ENCODE data around the gene PET117.
"Not testable (repeated sequence)": the region's sequence is repeated elsewhere in the genome, so short reads cannot be mapped to it uniquely, and the experiment has no call there.

PET117 gene, protein sequence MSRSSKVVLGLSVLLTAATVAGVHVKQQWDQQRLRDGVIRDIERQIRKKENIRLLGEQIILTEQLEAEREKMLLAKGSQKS

DNA sequence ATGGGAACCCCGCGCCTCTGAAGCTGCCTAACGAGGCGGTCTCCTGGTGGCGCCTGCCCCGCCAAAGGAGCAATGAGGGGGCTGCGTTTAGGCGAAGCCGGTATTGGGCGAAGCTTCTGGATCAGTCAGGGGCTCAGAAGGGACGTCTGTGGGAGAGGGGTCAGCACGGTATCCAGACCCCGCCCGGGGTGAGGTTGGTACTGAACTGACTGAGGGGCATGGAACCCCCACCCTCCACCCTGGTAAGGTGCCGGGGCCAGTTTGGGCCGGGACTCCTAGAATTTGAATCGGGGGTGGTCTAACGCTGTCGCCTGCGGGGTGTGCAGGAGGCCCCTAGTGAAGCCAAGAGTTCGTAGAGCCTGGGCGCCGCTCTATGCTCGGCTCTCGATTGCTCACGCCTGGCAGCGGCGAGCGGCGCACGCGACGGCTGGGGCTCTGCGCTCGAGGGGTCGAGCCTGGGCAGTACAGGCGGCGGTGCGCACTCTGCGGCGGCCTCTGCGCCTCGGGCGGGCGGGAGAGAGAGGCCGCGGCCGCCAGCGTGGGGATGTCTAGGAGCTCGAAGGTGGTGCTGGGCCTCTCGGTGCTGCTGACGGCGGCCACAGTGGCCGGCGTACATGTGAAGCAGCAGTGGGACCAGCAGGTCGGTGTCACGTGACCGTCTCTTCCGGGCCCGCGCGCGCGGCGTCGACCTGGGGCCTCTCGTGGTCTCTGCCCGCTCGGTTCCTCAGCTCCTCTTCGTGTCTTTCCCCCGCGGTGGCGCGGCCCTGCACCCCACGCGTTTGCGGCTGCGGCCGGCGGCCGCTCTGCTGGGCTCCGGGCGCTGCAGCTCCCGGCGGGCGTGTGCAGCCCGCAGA is at the start of gene PET117, which contains the start of gene KAT14:
PET117 (plus strand) TSS at position 452 of the 854 bp plus-strand sequence; CDS start at position 545, 93 bp downstream.
KAT14 (plus strand) TSS at position 452 of the 854 bp plus-strand sequence. CDS start 4,798 bp downstream, outside the sequence.
- DNase-seq = peak; percentile 88

DNA sequence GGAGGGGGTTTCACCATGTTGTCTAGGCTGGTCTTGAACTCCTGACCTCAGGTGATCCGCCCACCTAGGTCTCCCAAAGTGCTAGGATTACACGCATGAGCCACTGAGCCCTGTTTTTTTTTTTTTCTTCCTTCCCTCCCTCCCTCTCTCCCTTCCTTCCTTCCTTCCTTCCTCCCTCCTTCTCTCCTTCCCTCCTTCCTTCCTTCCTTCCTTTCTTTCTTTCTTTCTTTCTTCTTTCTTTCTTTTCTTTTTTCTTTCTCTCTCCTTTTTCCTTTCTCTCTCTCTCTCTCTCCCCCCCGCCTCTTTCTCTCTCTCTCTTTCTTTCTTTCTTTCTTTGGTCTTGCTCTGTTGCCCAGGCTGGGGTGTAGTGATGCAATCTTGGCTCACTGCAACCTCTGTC is 49.4 kb upstream of the PET117 start:
- DNase-seq = not testable (repeated sequence)

DNA sequence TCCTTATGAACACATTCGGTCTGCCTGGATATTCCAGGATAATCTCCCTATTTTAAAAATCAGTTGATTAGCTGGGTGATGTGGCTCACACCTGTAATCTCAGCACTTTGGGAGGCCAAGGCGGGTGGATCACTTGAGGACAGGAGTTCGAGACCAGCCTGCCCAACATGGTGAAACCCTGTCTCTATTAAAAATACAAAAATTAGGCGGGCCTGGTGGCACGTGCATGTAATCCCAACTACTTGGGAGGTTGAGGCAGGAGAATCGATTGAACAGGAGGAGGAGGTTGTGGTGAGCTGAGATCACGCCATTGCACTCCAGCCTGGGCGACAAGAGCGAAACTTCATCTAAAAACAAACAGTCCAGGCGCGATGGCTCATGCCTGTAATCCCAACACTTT is 48.8 kb upstream of the PET117 start:
- DNase-seq = not testable (repeated sequence)

DNA sequence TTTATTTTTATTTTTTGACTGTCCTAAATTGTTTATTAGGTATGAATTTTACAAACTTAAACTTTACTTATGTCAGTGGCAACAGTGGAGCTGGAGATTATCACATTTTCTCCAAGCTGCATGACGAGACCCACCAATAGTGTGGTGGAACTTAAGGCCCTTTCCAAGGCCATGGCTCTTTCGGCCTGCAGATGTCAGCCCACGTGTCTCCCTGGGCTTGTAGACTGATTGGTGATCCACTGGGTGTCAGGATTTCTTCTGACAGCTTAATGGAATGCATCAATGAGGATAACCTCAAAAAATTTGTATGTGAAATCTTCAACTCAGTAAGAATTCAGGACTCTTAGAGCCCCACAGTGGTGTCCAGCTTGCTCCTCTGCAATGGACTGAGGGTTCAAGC is 47.6 kb upstream of the PET117 start:
- DNase-seq = no peak

DNA sequence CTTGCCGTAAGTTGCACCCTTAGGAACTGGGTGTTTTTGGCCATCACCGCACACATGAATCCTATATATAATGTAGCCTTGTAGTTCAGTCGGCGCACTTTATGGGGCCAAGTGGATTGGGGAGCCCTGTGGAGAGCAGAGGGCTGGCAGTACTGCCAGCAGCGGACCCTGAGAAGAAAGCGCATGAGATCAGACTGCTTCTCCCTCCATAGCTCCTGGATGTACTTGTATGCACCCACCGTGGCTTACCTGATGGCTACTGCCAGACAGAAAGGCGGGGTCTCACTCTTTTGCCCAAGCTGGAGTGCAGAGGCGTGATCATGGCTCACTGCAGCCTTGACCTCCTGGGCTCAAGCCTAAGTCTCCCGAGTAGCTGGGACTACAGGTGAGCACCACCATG is 47.2 kb upstream of the PET117 start:
- no peak for DNase-seq

DNA sequence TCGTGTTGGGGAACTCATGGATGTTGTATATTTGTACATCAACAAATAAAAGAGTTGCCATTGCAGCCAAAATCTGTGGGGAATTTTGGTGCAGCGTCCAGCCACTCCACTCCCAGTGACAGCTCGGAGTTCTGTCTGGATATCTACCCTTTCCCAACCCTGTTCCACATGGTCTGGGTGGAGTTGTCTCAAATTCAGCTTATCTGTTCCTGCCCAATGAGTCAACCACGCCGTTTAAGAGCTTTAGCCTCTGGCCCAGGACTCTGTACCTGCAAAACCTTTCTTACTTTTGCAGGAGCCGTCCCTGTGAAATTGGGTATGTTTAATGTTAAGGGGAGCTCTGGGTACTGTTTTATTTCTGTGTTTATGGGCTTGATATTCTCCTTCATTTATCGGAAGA is 46.0 kb upstream of the PET117 start:
- no peak for DNase-seq

DNA sequence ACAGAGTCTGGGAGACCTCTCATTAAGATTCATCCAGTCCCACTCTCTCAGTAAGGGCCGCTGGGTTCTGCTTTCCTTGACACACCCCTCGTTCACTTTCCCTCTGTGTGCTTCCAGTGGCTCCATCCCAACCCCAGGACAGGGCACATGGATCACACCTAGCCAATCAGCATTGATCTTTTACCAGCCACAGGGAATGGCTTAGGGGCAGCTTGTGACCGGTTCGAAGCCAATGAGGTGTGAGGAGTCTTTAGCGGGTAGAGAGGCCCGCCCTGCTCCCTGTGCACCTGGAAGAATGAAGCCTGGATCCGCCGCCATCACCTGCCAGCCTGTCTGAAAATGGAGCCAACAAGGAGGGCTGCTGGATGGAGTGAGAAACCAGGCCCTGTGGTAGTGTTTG is 44.8 kb upstream of the PET117 start:
- no peak for DNase-seq

DNA sequence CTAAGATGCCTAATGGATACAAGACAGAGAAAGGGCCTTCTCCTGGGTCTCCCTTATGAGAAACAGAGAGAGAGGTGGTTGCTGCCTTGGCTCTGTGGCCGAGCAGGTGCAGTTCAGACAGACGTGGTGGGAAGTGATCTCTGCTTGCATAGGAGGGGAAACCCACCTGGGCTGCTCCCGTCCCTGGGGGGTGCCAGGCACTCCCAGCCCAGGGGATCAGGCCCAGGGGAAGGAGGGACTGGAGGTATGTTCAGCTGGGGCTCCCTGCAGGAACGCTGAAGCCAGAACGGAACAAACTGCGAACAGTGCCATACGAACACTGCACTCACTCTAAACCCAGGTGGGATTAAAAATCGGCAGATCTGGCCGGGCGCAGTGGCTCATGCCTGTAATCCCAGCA is 44.3 kb upstream of the PET117 start:
- no peak for DNase-seq

DNA sequence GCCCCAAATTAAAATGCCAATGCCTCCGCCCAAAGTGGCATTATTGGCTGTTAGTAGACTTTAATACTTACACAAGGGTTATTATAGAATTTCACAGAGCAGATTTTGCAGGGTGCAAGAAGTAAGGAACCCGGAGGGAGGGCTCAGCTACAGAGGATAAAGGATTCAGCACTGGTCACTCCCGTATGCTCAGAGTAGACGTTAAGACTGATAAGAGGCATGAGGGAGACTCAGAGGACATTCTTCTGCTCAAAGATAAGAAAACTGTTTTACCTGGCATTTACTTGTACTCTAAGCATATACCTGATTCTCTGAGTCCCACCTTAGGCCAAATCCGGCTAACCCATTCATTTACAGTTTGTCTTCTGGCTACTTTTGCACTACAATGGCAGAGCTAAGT is 43.5 kb upstream of the PET117 start:
- DNase-seq = no peak

DNA sequence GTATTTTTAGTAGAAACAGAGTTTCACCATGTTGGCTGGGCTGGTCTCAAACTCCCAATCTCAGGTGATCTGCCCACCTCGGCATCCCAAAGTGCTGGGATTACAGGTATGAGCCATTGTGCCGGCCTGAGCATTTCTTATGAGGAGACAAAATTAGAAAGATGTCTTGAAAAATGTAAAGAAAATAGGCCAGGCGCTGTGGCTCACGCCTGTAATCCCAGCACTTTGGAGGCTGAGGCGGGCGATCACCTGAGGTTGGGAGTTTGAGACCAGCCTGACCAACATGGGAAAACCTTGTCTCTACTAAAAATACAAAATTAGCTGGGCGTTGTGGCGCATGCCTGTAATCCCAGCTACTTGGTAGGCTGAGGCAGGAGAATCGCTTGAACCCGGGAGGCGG is 37.1 kb upstream of the PET117 start:
- DNase-seq = not testable (repeated sequence)

DNA sequence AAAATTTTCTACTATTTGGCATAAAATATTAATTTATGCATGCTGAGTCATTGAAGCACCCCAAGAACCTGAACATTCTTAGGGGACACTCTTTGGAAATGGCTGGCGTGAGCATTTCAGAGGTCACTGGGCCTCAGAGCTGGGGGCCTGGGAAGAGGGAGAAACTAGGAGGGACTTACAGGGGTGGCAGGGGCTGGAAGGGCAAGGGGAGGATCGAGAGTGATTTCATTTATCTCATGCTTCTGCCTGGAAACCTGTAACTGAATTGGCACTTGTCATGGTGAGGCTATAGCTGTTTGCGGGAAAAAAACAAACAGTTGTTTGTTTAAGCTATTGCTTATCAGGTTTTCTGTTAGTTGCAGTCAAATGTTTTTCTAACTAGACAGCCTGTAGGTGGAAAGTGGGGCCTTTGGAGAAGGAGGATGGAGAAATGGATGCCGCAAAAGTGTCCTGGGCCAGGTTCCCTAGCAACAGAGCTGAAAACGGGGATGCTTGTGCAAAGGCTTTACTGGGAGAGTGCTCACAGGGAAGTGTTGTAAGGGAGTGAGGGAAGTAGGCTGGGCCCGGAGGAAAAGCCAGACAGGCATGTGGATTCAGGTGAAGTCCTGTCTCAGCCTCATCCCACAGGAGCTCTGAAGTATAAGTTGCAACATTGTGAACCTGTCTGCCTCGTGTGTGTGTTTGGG is 36.4 kb upstream of the PET117 start:
- no peak for DNase-seq

DNA sequence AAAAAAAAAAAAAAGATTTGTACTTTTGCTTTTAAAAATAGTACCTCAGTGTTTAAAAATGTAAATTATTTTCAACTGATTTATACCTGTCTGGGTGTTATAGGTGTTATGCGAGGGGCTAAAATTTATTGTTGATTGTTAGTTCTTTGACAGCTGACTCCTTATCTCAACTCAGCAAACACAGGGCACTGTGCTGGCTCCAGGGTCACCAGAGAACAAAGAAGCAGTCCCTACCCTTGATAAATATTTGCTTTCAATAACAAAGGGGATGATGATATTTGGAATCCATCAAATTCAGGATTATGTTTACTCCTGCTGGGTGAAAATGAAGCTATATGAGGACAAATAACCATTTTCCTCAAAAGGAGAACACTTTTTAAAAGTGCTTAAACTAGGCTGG is 34.2 kb upstream of the PET117 start:
- no peak for DNase-seq

DNA sequence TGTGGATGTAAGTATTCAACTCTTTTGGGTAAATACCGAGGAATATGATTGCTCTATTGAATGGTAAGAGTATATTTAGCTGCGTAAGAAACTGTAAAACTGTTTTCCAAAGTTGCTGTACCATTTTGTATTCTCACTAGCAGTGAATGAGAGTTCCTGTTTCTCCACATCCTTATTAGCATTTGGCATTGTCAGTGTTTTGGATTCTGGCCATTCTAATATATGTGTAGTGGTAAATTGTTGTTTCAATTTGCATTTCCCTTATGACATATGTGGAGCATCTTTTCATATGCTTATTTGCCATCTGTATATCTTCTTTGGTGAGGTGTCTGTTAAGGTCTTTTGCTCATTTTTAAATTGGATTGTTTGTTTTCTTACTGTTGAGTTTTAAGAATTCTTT is 29.3 kb upstream of the PET117 start:
- no peak for DNase-seq

DNA sequence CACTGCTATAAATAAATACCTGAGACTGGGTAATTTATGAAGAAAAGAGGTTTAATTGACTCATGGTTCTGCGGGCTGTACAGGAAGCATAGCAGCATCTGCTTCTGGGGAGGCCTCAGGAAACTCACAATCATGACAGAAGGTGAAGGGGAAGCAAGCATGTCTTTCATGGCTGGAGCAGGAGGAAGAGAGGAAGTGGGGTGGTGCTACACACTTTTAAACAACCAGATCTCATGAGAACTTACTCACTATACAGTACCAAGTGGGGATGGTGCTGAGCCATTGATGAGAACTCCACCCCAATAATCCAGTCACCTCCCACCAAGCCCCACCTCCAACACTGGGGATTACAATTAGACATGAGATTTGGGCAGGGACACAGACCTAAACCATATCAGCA is 9.1 kb upstream of the PET117 start:
- not testable (repeated sequence) for DNase-seq

DNA sequence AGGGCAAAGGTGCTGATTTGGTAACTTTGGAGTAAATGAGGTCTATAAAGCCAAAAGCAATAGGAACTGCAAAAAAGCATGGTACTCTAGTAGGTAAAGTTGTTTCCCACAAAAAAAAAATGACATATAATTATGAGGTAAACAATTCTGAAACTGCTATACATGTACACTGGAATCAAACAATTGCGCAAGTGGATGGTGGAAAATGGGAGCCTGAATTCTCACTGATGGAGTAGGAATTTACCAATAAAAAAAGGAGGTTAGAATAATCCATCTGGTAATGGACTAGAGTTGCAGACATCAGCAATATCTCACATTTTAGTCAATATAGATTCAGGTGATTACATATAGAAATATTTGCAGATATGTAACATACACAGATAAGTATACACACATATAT is 5.0 kb upstream of the PET117 start:
- DNase-seq = no peak

DNA sequence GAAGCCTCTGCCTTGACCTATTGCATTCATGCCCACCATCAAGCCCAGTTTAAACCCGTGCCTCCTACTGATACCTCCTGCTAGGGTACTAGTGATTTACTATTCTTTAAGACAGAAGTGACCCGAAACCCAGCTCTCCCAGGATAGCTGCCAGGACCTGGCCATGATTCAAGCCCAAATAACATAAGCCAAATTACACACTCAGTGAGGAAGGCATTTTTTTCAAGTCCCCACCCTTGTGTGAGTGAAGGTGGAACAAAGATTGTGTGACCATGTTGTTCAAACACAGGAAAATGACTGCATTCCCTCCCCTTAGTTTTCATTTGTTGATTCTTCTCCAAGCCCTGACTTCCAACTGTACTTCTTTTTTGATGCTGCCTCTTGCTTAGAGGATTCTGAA is 3.7 kb upstream of the PET117 start:
- DNase-seq = no peak

DNA sequence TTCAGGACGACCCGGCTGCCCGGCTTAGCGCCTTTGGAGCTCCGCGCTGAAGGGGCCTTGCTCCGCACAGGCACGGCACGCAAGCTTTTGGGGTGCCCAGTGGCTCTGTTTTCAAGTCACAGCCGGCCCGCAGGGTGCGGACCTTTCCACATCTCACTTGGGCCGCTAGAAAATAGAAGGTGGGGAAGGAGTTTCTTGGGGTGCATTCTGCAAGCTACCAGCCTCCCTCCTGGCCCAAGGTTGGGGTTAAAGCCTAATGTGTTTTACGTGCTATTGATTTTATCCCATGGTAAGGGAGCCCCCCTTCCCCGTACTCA is 561 bp downstream of the PET117 start:
- DNase-seq = peak; percentile 7

DNA sequence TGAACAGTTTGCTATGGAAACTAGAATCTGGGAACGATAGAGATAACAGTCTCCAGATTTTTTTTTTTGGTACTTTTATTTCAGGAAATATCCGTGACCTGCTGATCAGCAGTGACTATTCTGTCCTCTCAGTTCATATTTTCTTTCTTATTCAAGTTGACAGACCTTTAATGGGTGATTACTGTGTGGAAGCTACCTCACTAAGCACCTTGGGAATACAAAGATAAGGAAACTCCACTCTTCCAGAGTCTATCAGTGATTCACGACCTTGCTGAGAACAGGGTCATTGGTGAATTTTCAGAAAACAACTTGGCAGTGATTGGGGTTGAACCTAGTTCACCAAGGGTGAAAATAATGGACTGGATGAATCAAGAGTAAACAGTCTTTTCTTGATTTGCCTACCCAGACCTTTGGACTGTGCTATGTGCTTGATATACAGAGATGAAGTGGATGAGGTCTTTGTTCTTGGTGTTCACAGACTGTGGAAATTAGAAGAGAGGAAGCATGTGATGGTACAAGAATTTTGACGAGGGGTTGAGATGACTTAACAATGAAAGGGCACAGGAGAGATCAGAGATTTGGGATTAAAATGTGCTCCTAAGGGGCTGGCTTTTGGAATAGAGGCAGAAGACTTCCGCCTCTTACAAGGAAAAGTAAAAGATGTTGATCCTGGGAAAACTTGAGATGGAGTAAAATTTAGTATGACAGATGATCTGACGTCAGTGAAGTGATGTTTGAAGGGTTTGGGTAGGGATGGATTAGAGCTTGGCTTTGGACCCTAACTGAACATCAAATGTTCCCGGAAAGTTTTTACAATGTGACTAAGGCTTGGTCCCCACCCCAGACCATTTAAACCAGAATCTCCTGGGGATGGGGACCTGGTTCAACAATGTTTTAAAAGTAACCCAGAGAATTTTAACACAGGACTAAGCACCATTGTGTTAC is 1.2 kb downstream of the PET117 start:
- no peak for DNase-seq

DNA sequence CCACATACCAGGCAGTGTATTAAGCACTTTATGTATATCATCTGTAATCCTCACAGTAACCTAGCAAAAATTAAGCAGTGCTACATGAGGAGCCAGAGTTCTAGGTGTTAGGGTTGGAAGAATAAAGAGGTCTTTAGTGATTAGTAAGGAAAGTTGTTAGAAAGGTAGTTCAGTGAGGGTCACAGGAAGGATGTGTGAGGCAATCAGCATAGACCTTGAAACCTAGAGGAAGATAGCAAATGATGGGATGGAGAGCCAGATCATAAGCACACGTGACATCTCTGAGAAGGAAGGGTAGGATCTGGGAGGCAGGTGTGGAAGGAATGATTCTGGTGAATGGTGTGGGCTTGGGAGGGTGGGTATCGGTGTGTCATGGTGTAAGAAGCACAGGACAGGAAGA is 2.2 kb downstream of the PET117 start:
- no peak for DNase-seq

DNA sequence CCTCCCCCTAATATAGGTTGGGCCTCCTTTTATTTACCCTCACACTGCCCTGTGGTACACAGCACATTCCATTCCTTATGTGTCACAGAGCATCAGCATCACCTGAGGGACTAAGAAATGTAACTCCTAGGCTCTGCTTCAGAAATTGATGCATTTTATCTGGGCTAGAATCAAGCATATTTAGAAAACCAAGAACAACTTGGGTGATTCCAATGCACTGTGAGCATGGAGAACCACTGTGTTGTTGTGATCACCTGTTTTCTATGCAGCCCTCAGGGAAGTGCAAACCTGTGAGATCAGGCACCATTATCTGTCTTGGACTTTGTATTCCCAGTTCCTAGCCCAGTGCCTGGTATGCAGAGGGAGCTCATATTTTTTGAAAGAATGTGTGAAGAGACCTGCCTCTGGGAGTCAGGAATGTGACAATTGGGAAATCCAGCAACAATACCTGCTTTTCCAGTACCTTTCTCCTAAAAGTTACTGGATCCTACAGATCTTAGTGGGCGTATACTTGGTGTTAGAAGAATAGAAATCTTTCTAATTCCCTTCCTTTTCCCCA is 7.0 kb downstream of the PET117 start:
- DNase-seq = no peak

DNA sequence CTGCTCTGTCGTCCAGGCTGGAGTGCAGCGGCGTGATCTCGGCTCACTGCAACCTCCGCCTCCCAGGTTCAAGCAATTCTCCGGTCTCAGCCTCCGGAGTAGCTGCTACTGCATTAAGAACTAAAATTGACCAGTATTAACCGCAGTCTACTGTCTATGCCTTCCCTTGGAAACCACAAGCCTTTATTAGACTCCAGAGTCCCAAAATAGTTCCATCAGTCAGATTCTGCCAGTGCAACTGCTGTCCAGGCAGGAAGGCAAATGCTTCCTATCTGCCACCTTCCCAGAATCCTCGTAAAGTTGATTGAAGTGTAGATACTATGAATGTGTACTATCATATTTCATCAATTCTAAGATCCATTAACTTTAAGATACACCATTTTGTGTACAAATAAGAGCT is 16.7 kb downstream of the PET117 start:
- no peak for DNase-seq

DNA sequence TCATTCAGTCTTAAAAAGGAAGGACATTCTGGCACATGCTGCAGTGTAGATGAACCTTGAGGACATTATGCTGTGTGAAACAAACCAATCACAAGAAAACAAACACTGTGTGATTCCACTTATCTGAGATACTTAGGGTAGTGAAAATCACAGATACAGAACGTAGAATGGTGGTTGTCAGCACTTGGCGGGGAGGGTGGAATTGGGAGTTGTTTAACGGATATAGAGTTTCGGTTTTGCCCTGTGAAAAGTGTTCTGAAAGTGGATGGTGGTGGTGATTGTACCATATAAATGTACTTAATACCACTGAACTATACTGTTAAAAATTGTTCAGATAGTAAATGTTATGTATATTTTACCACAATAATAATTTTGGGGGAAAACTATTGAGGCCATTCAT is 18.4 kb downstream of the PET117 start:
- DNase-seq = no peak

DNA sequence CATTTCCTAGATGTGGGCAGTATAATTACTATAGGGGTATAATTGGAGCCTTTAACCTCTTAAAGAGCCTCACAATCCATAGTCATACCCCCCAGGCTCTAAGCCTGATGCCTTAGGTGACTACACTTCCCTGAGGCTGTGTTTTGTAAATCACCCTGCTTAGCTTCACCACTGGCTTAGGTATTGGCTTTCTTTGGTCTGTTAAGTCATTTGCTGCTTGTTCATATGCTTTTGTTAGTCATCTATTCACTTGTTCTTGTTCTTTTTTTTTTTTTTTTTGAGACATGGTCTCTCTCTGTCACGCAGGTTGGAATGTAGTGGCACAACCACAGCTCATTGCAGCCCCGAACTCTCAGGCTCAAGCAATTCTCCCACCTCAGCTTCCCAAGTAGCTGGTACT is 26.7 kb downstream of the PET117 start:
- no peak for DNase-seq
